HUES48 (cell line): Measurements from ENCODE around the gene SLC10A7.

Source experiments
- H3K27ac ChIP-seq: one replicate; pipeline ENCODE4 v1.7.0; 2013; ENCODE audit warnings: low read depth, low read length, inconsistent platforms
- H3K27me3 ChIP-seq: 2 replicates; pipeline ENCODE4 v1.6.1; 2013; ENCODE audit warnings: mild to moderate bottlenecking, low read length; ENCODE audit not compliant: control insufficient read depth, insufficient read depth
- H3K36me3 ChIP-seq: 2 replicates; pipeline ENCODE4 v1.6.1; 2013; ENCODE audit warnings: low read length; ENCODE audit not compliant: control insufficient read depth, insufficient read depth
- H3K4me1 ChIP-seq: 2 replicates; pipeline ENCODE4 v1.6.1; 2013; ENCODE audit warnings: mild to moderate bottlenecking, low read length; ENCODE audit not compliant: control insufficient read depth, insufficient read depth
- H3K4me3 ChIP-seq: 2 replicates; pipeline ENCODE4 v1.5.1; 2013; ENCODE audit warnings: mild to moderate bottlenecking, low read depth, low read length
- H3K9ac ChIP-seq: 2 replicates; pipeline ENCODE4 v1.6.1; 2013; ENCODE audit warnings: mild to moderate bottlenecking, low read depth, low read length, moderate library complexity
- H3K9me3 ChIP-seq: 2 replicates; pipeline ENCODE4 v1.6.1; 2013; ENCODE audit warnings: low read length; ENCODE audit not compliant: control insufficient read depth, insufficient read depth

Gene SLC10A7

DNA sequence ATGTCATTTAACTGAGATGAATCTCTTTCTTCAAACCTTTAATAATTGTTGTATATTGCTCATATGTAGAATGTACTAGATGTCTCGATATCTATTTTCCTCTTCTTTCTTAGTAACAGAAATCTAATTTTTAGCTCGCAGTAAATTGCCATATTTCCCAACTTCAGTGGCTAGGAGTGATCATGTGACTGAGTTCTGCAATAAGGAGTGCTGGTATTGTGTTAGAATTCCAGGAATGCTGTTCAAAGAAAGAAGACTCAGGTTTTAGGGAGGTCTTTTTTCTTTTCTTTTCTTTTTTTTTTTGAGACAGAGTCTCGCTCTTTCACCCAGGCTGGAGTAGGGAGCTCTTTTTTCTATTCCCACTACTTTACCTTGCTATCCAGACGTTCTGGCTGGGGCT is 81.7 kb downstream of the SLC10A7 start:
- H3K4me3 ChIP-seq = no peak overlapping the region
- H3K4me1 ChIP-seq = peaks cover 16% of the 10 kb centered on the region
- no peak overlapping the region for H3K9ac ChIP-seq
- no peaks in the 10 kb centered on the region for H3K27me3 ChIP-seq
- H3K27ac ChIP-seq = no peak overlapping the region
- H3K36me3 ChIP-seq = no peaks in the 10 kb centered on the region
- no peaks in the 10 kb centered on the region for H3K9me3 ChIP-seq

DNA sequence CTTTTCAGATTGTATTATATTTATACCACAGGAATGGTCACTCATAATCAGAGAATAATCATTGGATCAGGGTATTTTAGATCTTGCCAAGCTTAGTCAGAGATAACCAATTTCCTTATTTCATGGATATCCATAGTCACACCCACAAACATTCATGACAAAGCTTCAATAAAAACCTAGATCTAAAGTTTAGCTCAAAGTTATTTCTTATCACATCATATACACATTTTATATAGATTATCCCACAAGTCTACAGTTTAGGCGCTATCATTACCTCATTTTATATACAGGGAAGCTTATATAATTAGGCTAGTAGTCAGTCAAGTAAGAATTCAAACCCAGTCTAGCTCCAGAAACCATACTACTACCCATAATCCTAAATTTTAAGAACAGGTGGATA is 82.3 kb downstream of the SLC10A7 start:
- Histone ChIP-seq H3K9ac (no peak overlapping the region), H3K36me3 (no peaks in the 10 kb centered on the region), H3K4me3 (no peak overlapping the region), H3K27me3 (no peaks in the 10 kb centered on the region), H3K9me3 (no peaks in the 10 kb centered on the region), H3K4me1 (peaks cover 16% of the 10 kb centered on the region), H3K27ac (no peak overlapping the region)

DNA sequence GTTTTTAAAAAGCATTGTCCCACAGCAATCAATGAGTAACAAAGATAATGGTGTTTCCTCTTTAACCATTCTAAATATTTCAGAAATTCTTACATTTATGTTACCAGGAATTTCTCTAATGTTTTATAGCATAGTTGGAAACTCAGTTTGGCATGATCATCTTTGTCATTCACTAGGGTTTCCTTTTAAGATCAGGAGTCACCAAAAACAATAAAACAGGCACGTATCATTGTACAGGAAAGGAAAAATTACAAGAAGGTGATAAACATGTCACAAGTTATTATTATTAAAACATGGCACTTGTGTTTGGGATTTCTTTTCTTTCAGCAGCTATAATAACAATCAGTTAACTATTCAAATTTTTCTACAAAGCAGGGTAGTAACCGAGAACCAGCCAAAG is 84.0 kb downstream of the SLC10A7 start:
- H3K27me3 ChIP-seq = no peaks in the 10 kb centered on the region
- H3K36me3 ChIP-seq = no peaks in the 10 kb centered on the region
- peaks cover 16% of the 10 kb centered on the region for H3K4me1 ChIP-seq
- no peak overlapping the region for H3K4me3 ChIP-seq
- no peak overlapping the region for H3K27ac ChIP-seq
- no peaks in the 10 kb centered on the region for H3K9me3 ChIP-seq
- H3K9ac ChIP-seq = no peak overlapping the region

DNA sequence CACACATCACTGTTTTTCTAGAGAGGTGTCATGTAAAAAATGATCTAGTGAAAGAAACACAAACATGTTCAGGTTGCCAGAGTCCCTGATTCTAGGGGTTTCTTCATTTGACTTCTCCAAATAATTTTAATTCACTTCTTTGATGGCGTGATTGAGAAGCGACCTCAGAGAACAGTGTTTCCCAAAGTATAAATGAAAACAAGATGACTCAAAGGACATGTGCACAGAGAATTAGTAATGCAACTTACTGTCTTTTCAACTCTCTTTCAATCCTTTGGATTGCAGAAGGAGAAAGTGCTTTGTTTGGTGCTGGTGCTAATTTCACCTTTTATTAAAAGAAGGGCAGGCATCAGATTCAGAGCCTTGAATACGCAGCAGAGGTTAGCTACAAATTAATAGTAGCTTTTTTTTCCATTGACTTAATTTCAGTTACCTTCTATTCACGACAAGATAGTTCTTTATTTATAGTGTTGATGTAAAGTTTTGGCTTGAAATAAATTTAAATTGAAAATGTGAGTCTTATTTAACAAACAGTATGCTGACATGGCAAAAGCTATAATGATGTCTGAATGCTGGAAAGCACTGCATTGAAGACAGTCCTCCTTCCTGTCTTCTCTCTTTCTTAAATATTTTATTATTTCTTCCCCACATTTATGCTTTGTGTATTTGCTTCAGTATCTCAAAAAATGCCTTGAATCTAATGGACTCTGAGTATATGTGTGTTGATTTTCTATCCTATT is 85.1 kb downstream of the SLC10A7 start:
- Histone ChIP-seq H3K9me3 (no peaks in the 10 kb centered on the region), H3K4me1 (peaks cover 16% of the 10 kb centered on the region), H3K27ac (no peak overlapping the region)

DNA sequence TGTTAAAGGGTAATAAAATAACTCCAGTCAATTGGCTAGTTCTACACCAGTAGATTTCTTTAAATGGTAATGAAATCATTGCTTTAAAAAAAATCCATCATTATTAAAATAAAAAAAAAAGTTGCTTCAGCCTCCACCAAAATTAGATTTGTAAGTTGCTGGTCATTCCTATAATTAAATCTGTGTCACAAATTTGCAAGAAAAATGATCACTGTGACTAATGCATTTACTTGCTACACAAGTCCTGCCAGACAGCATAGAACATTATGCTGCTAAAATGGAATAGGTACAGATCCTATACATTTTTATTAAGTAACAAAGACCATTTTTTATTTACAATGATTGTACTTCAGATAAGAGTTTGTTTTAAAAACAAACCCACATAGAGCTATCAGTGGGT is 85.8 kb downstream of the SLC10A7 start:
- Histone ChIP-seq H3K27ac (no peak overlapping the region), H3K4me3 (no peak overlapping the region), H3K4me1 (peaks cover 16% of the 10 kb centered on the region), H3K9ac (no peak overlapping the region), H3K9me3 (no peaks in the 10 kb centered on the region), H3K27me3 (no peaks in the 10 kb centered on the region), H3K36me3 (no peaks in the 10 kb centered on the region)

More for the DNA sequence above, 85.1 kb downstream of the SLC10A7 start:
- Histone ChIP-seq H3K9ac (no peak overlapping the region), H3K36me3 (no peaks in the 10 kb centered on the region), H3K27me3 (no peaks in the 10 kb centered on the region), H3K4me3 (no peak overlapping the region)

DNA sequence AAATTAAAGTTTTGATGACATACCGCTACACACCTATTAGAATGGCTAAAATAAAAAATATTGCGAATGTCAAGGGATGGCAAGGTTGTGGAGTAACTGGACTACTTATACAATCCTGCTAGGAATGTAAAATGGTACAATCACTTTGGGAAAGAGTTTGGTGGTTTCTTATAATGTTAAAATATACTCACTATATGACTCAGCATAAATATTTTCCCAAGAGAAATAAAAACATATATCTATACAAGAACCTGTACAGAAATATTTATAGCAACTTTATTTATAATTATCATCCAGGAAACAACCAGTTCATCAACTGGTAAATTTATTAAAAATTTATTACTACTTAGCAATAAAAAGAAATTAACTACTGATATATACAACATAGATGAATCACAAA is 89.7 kb downstream of the SLC10A7 start:
- Histone ChIP-seq H3K4me1 (peaks cover 2% of the 10 kb centered on the region; the same call in 1 of the 2 replicates), H3K4me3 (no peak overlapping the region), H3K27me3 (no peaks in the 10 kb centered on the region), H3K9me3 (no peaks in the 10 kb centered on the region), H3K9ac (no peak overlapping the region), H3K27ac (no peak overlapping the region), H3K36me3 (no peaks in the 10 kb centered on the region)

DNA sequence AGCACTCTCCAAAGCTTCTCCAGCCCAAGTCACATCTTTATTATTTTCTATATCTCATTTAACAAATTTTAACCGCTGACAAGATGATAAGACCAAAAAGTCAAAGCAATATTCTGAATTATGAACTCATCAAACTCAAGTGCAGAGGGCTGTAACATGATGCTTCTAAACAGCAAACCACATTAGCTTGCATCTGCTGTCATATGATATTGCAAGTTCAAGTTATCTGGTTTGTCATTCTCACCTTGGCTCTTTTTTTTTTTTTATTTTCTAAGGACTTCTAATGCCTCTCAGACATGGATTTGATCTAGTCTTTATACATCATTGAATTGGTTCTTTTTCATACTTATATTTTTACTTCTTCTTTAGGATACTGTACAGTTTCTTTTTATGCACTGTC is 93.4 kb downstream of the SLC10A7 start:
- no peaks in the 10 kb centered on the region for H3K27me3 ChIP-seq
- H3K36me3 ChIP-seq = no peaks in the 10 kb centered on the region
- no peak overlapping the region for H3K9ac ChIP-seq
- H3K4me1 ChIP-seq = no peaks in the 10 kb centered on the region
- no peak overlapping the region for H3K27ac ChIP-seq
- no peak overlapping the region for H3K4me3 ChIP-seq
- no peaks in the 10 kb centered on the region for H3K9me3 ChIP-seq

DNA sequence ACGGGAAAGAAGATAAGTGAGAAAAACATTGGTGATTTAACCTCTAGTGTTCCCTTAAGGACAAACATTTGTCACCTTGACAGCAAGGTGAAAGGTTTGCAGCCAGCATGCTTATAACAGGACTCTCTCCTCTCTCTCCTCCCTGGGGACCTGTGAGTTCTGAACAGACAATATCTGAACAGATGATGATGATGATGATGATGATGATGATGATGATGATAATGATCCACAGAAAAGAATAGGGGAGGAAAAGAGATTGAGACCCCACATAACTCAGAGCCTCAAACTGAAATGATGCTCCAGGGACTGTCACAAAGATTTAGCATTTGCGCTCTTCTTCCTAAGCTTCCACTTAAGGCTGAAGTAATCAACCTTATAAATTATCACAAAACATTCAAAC is 103.9 kb downstream of the SLC10A7 start:
- Histone ChIP-seq H3K36me3 (no peaks in the 10 kb centered on the region), H3K27ac (no peak overlapping the region), H3K27me3 (no peaks in the 10 kb centered on the region), H3K9me3 (no peaks in the 10 kb centered on the region), H3K9ac (no peak overlapping the region), H3K4me1 (peaks cover 4% of the 10 kb centered on the region), H3K4me3 (no peak overlapping the region)

DNA sequence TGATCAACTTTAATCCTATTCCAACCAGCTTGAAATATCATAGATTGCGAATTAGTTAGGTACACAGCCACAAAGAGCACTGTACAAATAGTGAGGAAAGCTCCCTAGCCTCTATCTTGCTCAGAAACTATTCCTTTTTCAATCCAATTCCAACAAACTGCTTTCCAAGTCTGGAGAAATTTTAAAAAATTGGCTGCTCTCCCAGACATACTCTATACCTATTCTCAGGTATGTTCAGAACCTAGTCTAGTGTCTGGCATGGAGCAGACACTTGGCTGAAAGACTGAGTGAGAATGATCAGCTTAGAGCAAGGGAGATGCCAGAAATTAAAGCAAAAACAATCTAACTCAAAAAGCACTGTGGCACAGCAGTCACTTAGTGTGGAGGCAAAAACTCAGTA is 105.9 kb downstream of the SLC10A7 start:
- Histone ChIP-seq H3K9me3 (no peaks in the 10 kb centered on the region), H3K36me3 (no peaks in the 10 kb centered on the region), H3K4me3 (no peak overlapping the region), H3K4me1 (peaks cover 11% of the 10 kb centered on the region), H3K27ac (no peak overlapping the region), H3K9ac (no peak overlapping the region), H3K27me3 (no peaks in the 10 kb centered on the region)

DNA sequence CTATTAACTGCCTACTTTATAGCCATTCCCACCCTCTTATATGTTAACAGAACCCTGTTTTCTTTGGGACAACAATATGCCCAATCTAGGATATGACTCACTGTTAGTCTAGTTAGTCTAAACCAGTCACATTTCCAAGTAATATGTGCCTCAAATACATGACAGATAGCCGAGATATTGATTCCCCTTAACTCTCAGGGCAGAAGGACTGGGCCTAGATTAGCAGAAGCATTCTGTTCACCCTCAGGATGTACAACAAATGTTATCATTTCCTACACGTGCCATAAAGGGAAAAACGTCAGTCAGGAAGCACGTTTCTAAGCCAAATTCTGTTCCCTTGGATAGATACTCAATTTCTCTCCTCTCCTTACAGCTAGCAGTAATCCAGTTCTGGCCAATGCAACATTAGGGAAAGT is 114.1 kb downstream of the SLC10A7 start:
- Histone ChIP-seq H3K27ac (no peak overlapping the region), H3K27me3 (no peaks in the 10 kb centered on the region), H3K4me1 (peaks cover 7% of the 10 kb centered on the region), H3K4me3 (no peak overlapping the region), H3K36me3 (no peaks in the 10 kb centered on the region), H3K9me3 (no peaks in the 10 kb centered on the region), H3K9ac (no peak overlapping the region)

DNA sequence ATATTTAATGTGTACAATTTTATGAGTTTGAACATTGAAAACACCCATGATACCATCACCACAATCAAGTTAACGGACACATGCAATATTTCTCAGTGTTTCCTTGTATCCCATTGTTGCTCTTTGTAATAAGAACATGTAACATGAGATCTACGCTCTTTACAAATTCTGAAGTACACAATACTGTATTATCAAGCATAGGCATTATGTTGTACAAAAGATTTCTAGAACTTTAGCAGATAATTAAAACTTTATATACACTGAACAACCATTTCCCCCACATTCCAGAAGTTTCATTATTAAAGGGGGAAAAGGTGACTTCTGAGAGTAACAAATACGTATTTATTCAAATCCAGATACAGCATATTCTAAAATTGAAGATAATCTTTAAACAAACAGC is 114.5 kb downstream of the SLC10A7 start:
- peaks cover 7% of the 10 kb centered on the region for H3K4me1 ChIP-seq
- no peaks in the 10 kb centered on the region for H3K27me3 ChIP-seq
- no peak overlapping the region for H3K9ac ChIP-seq
- no peak overlapping the region for H3K4me3 ChIP-seq
- no peaks in the 10 kb centered on the region for H3K9me3 ChIP-seq
- no peaks in the 10 kb centered on the region for H3K36me3 ChIP-seq
- no peak overlapping the region for H3K27ac ChIP-seq
